Measurements from ENCODE around the gene PCDH12.

- TF ChIP-seq CTCF (IDR thresholded peaks at IDR 0.05): no peak
- no peak for TF ChIP-seq POLR2AphosphoS5 (IDR thresholded peaks at IDR 0.05)
These were observed 53.5 kb downstream of the PCDH12 start for GRCh38 chr5:141904551-141904950.
